CD4-positive, CD25-positive, alpha-beta regulatory T cell (primary cell): ENCODE data around the gene PACRGL. TPM values are rescaled to one million over a fixed set of nuclear protein-coding genes. Genes with fewer than 3 reads are reported as not detected.

ENCODE experiments used
- ATAC-seq, 2 donors: fragments of 150-1000 bp; cut with Tn5 transposase; one replicate each; pipeline ENCODE4 v1.10.0; 2021; ENCODE audit warnings: low read depth in 2 of 2, moderate number of reproducible peaks in 2 of 2, moderate library complexity in 1 of 2
- DNase-seq, 3 donors: peaks; one replicate each; pipeline versions ENCODE4 v3.0.0 to v3.0.0-alpha.2; 2012 to 2022; ENCODE audit warnings: mixed read lengths in 1 of 3
- H3K27ac ChIP-seq: one replicate; pipeline ENCODE4 v1.7.0; 2013; ENCODE audit warnings: mild to moderate bottlenecking, low read length; ENCODE audit not compliant: insufficient read depth, poor library complexity, severe bottlenecking
- H3K27me3 ChIP-seq: one replicate; pipeline ENCODE4 v1.7.0; 2013; ENCODE audit warnings: low read length; ENCODE audit not compliant: control insufficient read depth, insufficient read depth
- H3K36me3 ChIP-seq: one replicate; pipeline ENCODE4 v1.7.0; 2013; ENCODE audit warnings: mild to moderate bottlenecking, low read length, moderate library complexity; ENCODE audit not compliant: control insufficient read depth, insufficient read depth
- H3K4me1 ChIP-seq: 2 replicates; pipeline ENCODE4 v1.7.0; 2013; ENCODE audit warnings: mild to moderate bottlenecking, low read length; ENCODE audit not compliant: insufficient read depth, control insufficient read depth, poor library complexity, severe bottlenecking
- H3K4me3 ChIP-seq: one replicate; pipeline ENCODE4 v1.7.0; 2013; ENCODE audit warnings: low read depth, mild to moderate bottlenecking, low read length, moderate library complexity
- H3K9me3 ChIP-seq, 2 experiments: 1 replicate in 1 of 2; 2 replicates in 1 of 2; pipeline ENCODE4 v1.7.0; 2013; ENCODE audit warnings: low read length in 2 of 2, mild to moderate bottlenecking in 1 of 2, moderate library complexity in 1 of 2; ENCODE audit not compliant: control insufficient read depth in 2 of 2
- H3K27ac Mint-ChIP-seq, 3 donors: one replicate each; pipeline ENCODE4 v1.8.0; 2020 to 2022; ENCODE audit warnings: mild to moderate bottlenecking in 3 of 3, mixed read lengths in 3 of 3, moderate library complexity in 2 of 3
- H3K27me3 Mint-ChIP-seq: one replicate; pipeline ENCODE4 v1.8.0; 2022; ENCODE audit warnings: mild to moderate bottlenecking, mixed read lengths
- H3K36me3 Mint-ChIP-seq: one replicate; pipeline ENCODE4 v1.8.0; 2020; ENCODE audit warnings: mixed read lengths
- H3K4me1 Mint-ChIP-seq, 4 donors: one replicate each; pipeline ENCODE4 v1.8.0; 2020 to 2022; ENCODE audit warnings: mixed read lengths in 4 of 4, mild to moderate bottlenecking in 1 of 4
- H3K4me3 Mint-ChIP-seq, 4 donors: one replicate each; pipeline ENCODE4 v1.8.0; 2020 to 2022; ENCODE audit warnings: mild to moderate bottlenecking in 4 of 4, mixed read lengths in 4 of 4, moderate library complexity in 3 of 4
- H3K9me3 Mint-ChIP-seq, 7 donors: one replicate each; pipeline ENCODE4 v1.8.0; 2020 to 2022; ENCODE audit warnings: mixed read lengths in 7 of 7, mild to moderate bottlenecking in 3 of 7, moderate library complexity in 2 of 7
- polyA plus RNA-seq, 4 donors: library from polyadenylated mRNA; unstranded; fragments of 300-500 nt; fragmentation: Illumina TruSeq; gene quantifications; one replicate each; pipeline ENCODE4 v1.2.3, GENCODE V29; 2021
- total RNA-seq: library from RNA; stranded (reverse); gene quantifications from one replicate; pipeline ENCODE4 v1.2.3, GENCODE V29; 2022

PACRGL gene
- total and polyA plus RNA-seq, 5 donors from 2014 or later = 4.0 to 8.6 (median 4.3) TPM

- no peak overlapping the region for H3K27ac ChIP-seq
- H3K36me3 Mint-ChIP-seq = no peaks in the 10 kb centered on the region
- H3K4me1 Mint-ChIP-seq = no peaks in the 10 kb centered on the region
- H3K27ac Mint-ChIP-seq = no peak overlapping the region
- H3K4me3 ChIP-seq = no peak overlapping the region
- no peaks in the 10 kb centered on the region for H3K4me1 ChIP-seq
- no peak overlapping the region for H3K4me3 Mint-ChIP-seq
- no peaks in the 10 kb centered on the region for H3K9me3 ChIP-seq
- H3K27me3 Mint-ChIP-seq = no peaks in the 10 kb centered on the region
- ATAC-seq (no peak), DNase-seq (no peak)
- no peaks in the 10 kb centered on the region for H3K9me3 Mint-ChIP-seq
- H3K27me3 ChIP-seq = no peaks in the 10 kb centered on the region
- H3K36me3 ChIP-seq = no peaks in the 10 kb centered on the region
Observed at GRCh38 chr4:20676501-20677197, 23.6 kb upstream of the PACRGL start.

- H3K36me3 ChIP-seq = no peaks in the 10 kb centered on the region
- Mint-ChIP-seq H3K4me1 (no peaks in the 10 kb centered on the region), H3K27ac (no peak overlapping the region), H3K27me3 (no peaks in the 10 kb centered on the region), H3K9me3 (no peaks in the 10 kb centered on the region), H3K36me3 (no peaks in the 10 kb centered on the region), H3K4me3 (no peak overlapping the region)
- H3K4me3 ChIP-seq = no peak overlapping the region
- ATAC-seq = no peak
- no peaks in the 10 kb centered on the region for H3K4me1 ChIP-seq
- H3K9me3 ChIP-seq = no peaks in the 10 kb centered on the region
- no peak overlapping the region for H3K27ac ChIP-seq
- no peak for DNase-seq
- no peaks in the 10 kb centered on the region for H3K27me3 ChIP-seq
Observed at GRCh38 chr4:20678400-20678799, 21.9 kb upstream of the PACRGL start.

GRCh38 chr4:20679951-20680350 lies 20.3 kb upstream of the PACRGL start:
- no peaks in the 10 kb centered on the region for H3K9me3 Mint-ChIP-seq
- H3K27ac Mint-ChIP-seq = no peak overlapping the region
- Histone ChIP-seq H3K4me3 (no peak overlapping the region), H3K36me3 (no peaks in the 10 kb centered on the region), H3K9me3 (no peaks in the 10 kb centered on the region), H3K4me1 (no peaks in the 10 kb centered on the region), H3K27ac (no peak overlapping the region), H3K27me3 (no peaks in the 10 kb centered on the region)
- no peak overlapping the region for H3K4me3 Mint-ChIP-seq
- H3K4me1 Mint-ChIP-seq = no peaks in the 10 kb centered on the region
- no peak for DNase-seq
- H3K27me3 Mint-ChIP-seq = no peaks in the 10 kb centered on the region
- no peaks in the 10 kb centered on the region for H3K36me3 Mint-ChIP-seq
- no peak for ATAC-seq

- no peaks in the 10 kb centered on the region for H3K36me3 ChIP-seq
- Mint-ChIP-seq H3K4me1 (no peaks in the 10 kb centered on the region), H3K27ac (no peak overlapping the region), H3K9me3 (no peaks in the 10 kb centered on the region), H3K36me3 (no peaks in the 10 kb centered on the region), H3K4me3 (no peak overlapping the region), H3K27me3 (no peaks in the 10 kb centered on the region)
- DNase-seq (no peak), ATAC-seq (no peak)
- H3K4me1 ChIP-seq = no peaks in the 10 kb centered on the region
- H3K9me3 ChIP-seq = no peaks in the 10 kb centered on the region
- H3K27ac ChIP-seq = no peak overlapping the region
- H3K27me3 ChIP-seq = no peaks in the 10 kb centered on the region
- no peak overlapping the region for H3K4me3 ChIP-seq
Observed at GRCh38 chr4:20680736-20681135, 19.5 kb upstream of the PACRGL start.

- Histone ChIP-seq H3K27ac (no peak overlapping the region), H3K9me3 (no peaks in the 10 kb centered on the region), H3K27me3 (no peaks in the 10 kb centered on the region), H3K36me3 (no peaks in the 10 kb centered on the region), H3K4me3 (no peak overlapping the region), H3K4me1 (no peaks in the 10 kb centered on the region)
- DNase-seq (no peak), ATAC-seq (no peak)
- Mint-ChIP-seq H3K27me3 (no peaks in the 10 kb centered on the region), H3K4me3 (no peak overlapping the region), H3K27ac (no peak overlapping the region), H3K36me3 (no peaks in the 10 kb centered on the region), H3K9me3 (no peaks in the 10 kb centered on the region), H3K4me1 (no peaks in the 10 kb centered on the region)
Observed at GRCh38 chr4:20681271-20681670, 19.0 kb upstream of the PACRGL start.

GRCh38 chr4:20682853-20683252 lies 17.4 kb upstream of the PACRGL start:
- Mint-ChIP-seq H3K27ac (no peak overlapping the region), H3K4me1 (no peaks in the 10 kb centered on the region), H3K27me3 (no peaks in the 10 kb centered on the region), H3K36me3 (no peaks in the 10 kb centered on the region), H3K4me3 (no peak overlapping the region), H3K9me3 (no peaks in the 10 kb centered on the region)
- Histone ChIP-seq H3K27me3 (no peaks in the 10 kb centered on the region), H3K4me3 (no peak overlapping the region), H3K27ac (no peak overlapping the region), H3K4me1 (no peaks in the 10 kb centered on the region), H3K36me3 (no peaks in the 10 kb centered on the region), H3K9me3 (no peaks in the 10 kb centered on the region)
- ATAC-seq = no peak
- DNase-seq = no peak

- H3K27ac Mint-ChIP-seq = no peak overlapping the region
- no peaks in the 10 kb centered on the region for H3K9me3 Mint-ChIP-seq
- no peak overlapping the region for H3K4me3 Mint-ChIP-seq
Observed at GRCh38 chr4:20683766-20684165, 16.5 kb upstream of the PACRGL start.

More at GRCh38 chr4:20683766-20684165, 16.5 kb upstream of the PACRGL start:
- Mint-ChIP-seq H3K36me3 (no peaks in the 10 kb centered on the region), H3K4me1 (no peaks in the 10 kb centered on the region), H3K27me3 (no peaks in the 10 kb centered on the region)
- no peaks in the 10 kb centered on the region for H3K27me3 ChIP-seq
- H3K36me3 ChIP-seq = no peaks in the 10 kb centered on the region
- no peak for DNase-seq
- no peak overlapping the region for H3K4me3 ChIP-seq
- H3K4me1 ChIP-seq = no peaks in the 10 kb centered on the region
- no peak for ATAC-seq
- H3K9me3 ChIP-seq = no peaks in the 10 kb centered on the region
- H3K27ac ChIP-seq = no peak overlapping the region
